Peyer's patch (tissue), 4 donors: ENCODE results near the gene THADA. TPM values are rescaled to one million over a fixed set of nuclear protein-coding genes. Genes with fewer than 3 reads are reported as not detected.

Source experiments
- DNase-seq, 3 donors: peaks; one replicate each; pipeline ENCODE4 v3.0.0-alpha.2; 2017 to 2019
- H3K27ac ChIP-seq, 4 donors: fragments of 200-600 bp; sonication (generic); one replicate each; pipeline ENCODE4 v1.5.1; 2016 to 2019
- H3K27me3 ChIP-seq, 2 donors: fragments of 200-600 bp; sonication (generic); one replicate each; pipeline ENCODE4 v1.5.1; 2019
- H3K36me3 ChIP-seq, 3 donors: fragments of 200-600 bp; sonication (generic); one replicate each; pipeline ENCODE4 v1.5.1; 2016 to 2019
- H3K4me1 ChIP-seq, 4 donors: fragments of 200-600 bp; sonication (generic); one replicate each; pipeline ENCODE4 v1.5.1; 2016 to 2019
- H3K4me3 ChIP-seq, 4 donors: fragments of 200-600 bp; sonication (generic); 1 replicate in 3 of 4; 2 replicates in 1 of 4; pipeline ENCODE4 v1.5.1; 2016 to 2019; ENCODE audit warnings: mild to moderate bottlenecking in 1 of 4
- H3K9me3 ChIP-seq, 4 donors: fragments of 200-600 bp; sonication (generic); one replicate each; pipeline ENCODE4 v1.5.1; 2016 to 2019; ENCODE audit warnings: mild to moderate bottlenecking in 1 of 4
- POLR2A ChIP-seq, 2 donors: fragments of 450-650 bp; IDR thresholded peaks; one replicate each; pipeline ENCODE4 v1.5.1; 2017; ENCODE audit warnings: antibody characterized with exemption in 2 of 2, mild to moderate bottlenecking in 2 of 2, moderate library complexity in 2 of 2
- total RNA-seq, 4 donors: library from RNA; depleted of rRNA; stranded (reverse); fragments of >200 nt; gene quantifications; one replicate each; pipeline ENCODE4 v1.1.0, GENCODE V29; 2016
- TF ChIP-seq, protein P1 (sequence below), 6 experiments: fragments of 450-650 bp in 4 of 6; fragments of 200-600 bp in 2 of 6; sonication (generic) in 1 of 6; IDR thresholded peaks; one replicate each; pipeline ENCODE4 v1.5.1; 2017 to 2019; ENCODE audit warnings: antibody characterized with exemption in 6 of 6, mild to moderate bottlenecking in 3 of 6, moderate library complexity in 1 of 6

The THADA gene
- total RNA-seq, 4 donors from 2014 or later, result 19.3 to 76.7 (median 26.3) TPM

DNA sequence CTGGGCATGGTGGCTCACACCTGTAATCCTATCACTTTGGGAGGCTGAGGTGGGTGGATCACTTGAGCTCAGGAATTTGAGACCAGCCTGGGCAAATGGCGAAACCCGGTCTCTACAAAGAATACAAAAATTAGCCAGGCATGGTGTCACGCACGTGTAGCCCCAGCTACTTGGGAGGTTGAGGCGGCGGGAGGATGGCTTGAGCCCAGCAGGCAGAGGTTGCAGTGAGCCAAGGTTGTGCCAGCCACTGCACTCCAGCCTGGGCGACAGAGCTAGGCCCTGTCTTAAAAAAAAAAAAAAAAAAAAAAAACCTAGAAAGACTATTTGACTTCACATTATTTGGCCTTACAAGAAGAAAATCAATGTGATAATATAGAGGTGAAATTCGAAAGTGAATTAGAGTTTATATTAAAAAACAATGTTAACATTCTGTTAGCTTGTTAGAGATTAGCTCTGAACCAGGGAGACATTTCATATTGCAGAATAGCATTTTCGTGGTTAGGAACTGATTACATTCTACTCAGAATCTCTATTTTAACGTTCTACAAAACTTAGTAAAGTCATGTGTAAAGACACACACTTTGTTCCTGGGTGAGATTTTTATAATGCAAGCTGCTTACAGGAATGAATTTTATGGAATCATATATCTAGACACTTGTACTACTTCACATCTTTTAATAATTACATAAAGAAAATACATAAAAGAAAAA, 120.5 kb downstream of the THADA start:
- Histone ChIP-seq H3K4me3 (no peak overlapping the region), H3K9me3 (no peaks in the 10 kb centered on the region), H3K27ac (no peak overlapping the region), H3K27me3 (no peaks in the 10 kb centered on the region), H3K4me1 (no peaks in the 10 kb centered on the region), H3K36me3 (no peaks in the 10 kb centered on the region)
- DNase-seq, result no peak
- TF ChIP-seq POLR2A (IDR thresholded peaks at IDR 0.05), result no peak
- TF ChIP-seq, protein P1, sequence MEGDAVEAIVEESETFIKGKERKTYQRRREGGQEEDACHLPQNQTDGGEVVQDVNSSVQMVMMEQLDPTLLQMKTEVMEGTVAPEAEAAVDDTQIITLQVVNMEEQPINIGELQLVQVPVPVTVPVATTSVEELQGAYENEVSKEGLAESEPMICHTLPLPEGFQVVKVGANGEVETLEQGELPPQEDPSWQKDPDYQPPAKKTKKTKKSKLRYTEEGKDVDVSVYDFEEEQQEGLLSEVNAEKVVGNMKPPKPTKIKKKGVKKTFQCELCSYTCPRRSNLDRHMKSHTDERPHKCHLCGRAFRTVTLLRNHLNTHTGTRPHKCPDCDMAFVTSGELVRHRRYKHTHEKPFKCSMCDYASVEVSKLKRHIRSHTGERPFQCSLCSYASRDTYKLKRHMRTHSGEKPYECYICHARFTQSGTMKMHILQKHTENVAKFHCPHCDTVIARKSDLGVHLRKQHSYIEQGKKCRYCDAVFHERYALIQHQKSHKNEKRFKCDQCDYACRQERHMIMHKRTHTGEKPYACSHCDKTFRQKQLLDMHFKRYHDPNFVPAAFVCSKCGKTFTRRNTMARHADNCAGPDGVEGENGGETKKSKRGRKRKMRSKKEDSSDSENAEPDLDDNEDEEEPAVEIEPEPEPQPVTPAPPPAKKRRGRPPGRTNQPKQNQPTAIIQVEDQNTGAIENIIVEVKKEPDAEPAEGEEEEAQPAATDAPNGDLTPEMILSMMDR (IDR thresholded peaks at IDR 0.05), result no peak

DNA sequence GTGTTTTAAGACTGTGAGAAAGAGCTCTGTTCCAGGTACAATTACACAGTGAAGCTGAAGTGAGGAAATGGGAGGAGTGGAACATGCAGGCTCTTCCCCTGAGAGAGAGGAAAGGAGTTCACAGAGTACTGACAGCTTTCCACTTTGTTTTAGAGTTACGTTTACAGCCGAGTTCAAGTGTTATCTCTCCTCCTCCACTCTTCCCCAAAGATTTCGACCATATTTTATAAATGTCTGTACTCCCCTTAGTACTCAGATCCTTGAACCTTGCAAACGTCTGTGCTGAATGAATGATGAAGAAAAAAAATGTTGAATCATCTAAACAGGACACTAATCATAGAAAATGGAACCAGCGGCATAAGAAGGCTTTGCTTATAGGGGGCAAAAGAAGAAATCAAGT, 121.6 kb downstream of the THADA start:
- no peak overlapping the region for H3K4me3 ChIP-seq
- TF ChIP-seq, protein P1 (IDR thresholded peaks at IDR 0.05), result no peak
- TF ChIP-seq POLR2A (IDR thresholded peaks at IDR 0.05), result no peak
- no peaks in the 10 kb centered on the region for H3K27me3 ChIP-seq
- no peaks in the 10 kb centered on the region for H3K36me3 ChIP-seq
- H3K4me1 ChIP-seq, result no peaks in the 10 kb centered on the region
- H3K27ac ChIP-seq, result no peak overlapping the region
- no peak for DNase-seq
- H3K9me3 ChIP-seq, result no peaks in the 10 kb centered on the region

DNA sequence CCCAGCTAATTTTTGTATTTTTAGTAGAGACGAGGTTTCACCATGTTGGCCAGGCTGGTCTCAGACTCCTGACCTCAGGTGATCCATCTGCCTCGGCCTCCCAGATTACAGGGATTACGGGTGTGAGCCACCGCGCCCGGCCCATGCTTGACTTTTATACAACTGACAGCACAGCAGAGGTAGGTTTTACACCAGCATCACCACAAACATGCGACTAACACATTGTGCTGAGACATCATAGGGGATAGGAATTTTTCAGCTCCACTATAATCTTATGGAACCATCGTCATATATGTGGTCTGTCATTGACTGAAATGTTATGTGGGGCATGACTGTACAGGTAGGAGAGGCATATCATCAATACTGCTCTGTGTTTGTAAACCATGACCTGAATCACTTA, 122.1 kb downstream of the THADA start:
- no peak for TF ChIP-seq POLR2A (IDR thresholded peaks at IDR 0.05)
- TF ChIP-seq, protein P1 (IDR thresholded peaks at IDR 0.05), result no peak
- Histone ChIP-seq H3K27ac (no peak overlapping the region), H3K4me1 (no peaks in the 10 kb centered on the region)

DNA sequence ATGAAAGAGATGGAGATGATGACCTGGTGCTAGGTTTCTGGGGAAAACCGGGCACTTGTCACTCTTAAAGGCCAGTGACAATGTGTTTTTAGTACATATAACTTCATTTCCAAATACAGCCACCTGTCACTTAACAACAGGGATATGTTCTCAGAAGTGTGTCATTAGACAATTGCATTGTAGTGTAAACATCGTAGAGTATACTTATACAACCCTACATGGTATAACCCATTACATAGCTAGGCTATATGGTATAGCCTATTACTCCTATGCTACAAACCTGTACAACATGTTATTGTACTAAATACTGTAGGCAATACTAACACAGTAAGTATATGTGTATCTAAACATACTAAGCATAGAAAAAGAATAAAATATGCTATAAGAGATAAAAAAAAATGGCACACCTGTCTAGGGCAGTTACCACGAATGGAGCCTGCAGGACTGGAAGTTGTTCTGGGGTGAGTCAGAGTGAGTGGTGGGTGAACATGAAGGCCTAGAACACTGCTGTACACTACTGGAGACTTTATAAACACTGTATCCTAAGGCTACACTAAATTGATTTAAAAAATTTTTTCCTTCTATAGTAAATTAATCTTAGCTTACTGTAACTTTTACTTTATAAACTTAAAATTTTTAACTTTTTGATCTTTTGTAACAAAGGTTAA, 123.2 kb downstream of the THADA start:
- Histone ChIP-seq H3K9me3 (no peaks in the 10 kb centered on the region), H3K36me3 (no peaks in the 10 kb centered on the region), H3K27ac (no peak overlapping the region), H3K27me3 (no peaks in the 10 kb centered on the region), H3K4me1 (no peaks in the 10 kb centered on the region), H3K4me3 (no peak overlapping the region)
- no peak for TF ChIP-seq POLR2A (IDR thresholded peaks at IDR 0.05)
- TF ChIP-seq, protein P1 (IDR thresholded peaks at IDR 0.05), result no peak
- DNase-seq, result no peak

More for the DNA sequence above, 122.1 kb downstream of the THADA start:
- Histone ChIP-seq H3K27me3 (no peaks in the 10 kb centered on the region), H3K4me3 (no peak overlapping the region), H3K9me3 (no peaks in the 10 kb centered on the region), H3K36me3 (no peaks in the 10 kb centered on the region)
- no peak for DNase-seq

DNA sequence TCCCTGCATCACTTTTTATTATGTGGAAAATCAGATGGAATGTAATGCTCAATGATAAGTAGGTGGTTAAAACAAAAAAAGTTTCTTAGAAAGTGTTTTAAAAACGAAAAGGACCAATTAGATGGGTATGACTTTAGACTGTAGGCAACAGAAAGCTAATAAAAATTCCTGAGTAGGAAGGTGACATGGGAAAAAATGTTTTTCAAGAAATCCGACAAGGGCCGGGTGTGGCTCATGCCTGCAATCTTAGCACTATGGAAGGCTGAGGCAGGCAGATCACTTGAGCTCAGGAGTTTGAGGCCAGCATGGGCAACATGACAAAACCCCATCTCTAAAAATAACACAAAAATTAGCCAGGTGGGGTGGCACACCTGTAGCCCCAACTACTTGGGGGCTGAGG, 126.1 kb downstream of the THADA start:
- Histone ChIP-seq H3K27ac (no peak overlapping the region), H3K36me3 (no peaks in the 10 kb centered on the region), H3K27me3 (no peaks in the 10 kb centered on the region), H3K4me1 (no peaks in the 10 kb centered on the region), H3K9me3 (no peaks in the 10 kb centered on the region), H3K4me3 (no peak overlapping the region)
- DNase-seq, result no peak
- TF ChIP-seq POLR2A (IDR thresholded peaks at IDR 0.05), result no peak
- TF ChIP-seq, protein P1 (IDR thresholded peaks at IDR 0.05), result no peak
